Naive thymus-derived CD8-positive, alpha-beta T cell (primary cell): ENCODE measurements around the gene KCTD16. TPM values are rescaled to one million over a fixed set of nuclear protein-coding genes. Genes with fewer than 3 reads are reported as not detected.

ENCODE experiments used
- ATAC-seq, 2 donors: fragments of 150-1000 bp; cut with Tn5 transposase in 1 of 2; sonication (Bioruptor Pico), chemical (Tn5 transposase) in 1 of 2; 1 replicate in 1 of 2; 2 replicates in 1 of 2; pipeline ENCODE4 v1.10.0; 2021; ENCODE audit warnings: mild to moderate bottlenecking in 2 of 2, moderate library complexity in 2 of 2
- POLR2A ChIA-PET: fragments of 350-600 bp; sonication (Branson Sonifier 250); formaldehyde crosslinking; loops from one replicate; lab custom pipeline; 2021; ENCODE audit warnings: antibody characterized with exemption; lab: Charles Lee
- DNase-seq, 10 donors: peaks; one replicate each; pipeline versions ENCODE4 v3.0.0 to v3.0.0-alpha.2; 2020 to 2022
- H3K27ac Mint-ChIP-seq, 10 donors: one replicate each; pipeline ENCODE4 v1.8.0; 2020 to 2022; ENCODE audit warnings: mild to moderate bottlenecking in 10 of 10, mixed read lengths in 10 of 10, moderate library complexity in 4 of 10, inconsistent platforms in 1 of 10
- H3K27me3 Mint-ChIP-seq, 5 donors: one replicate each; pipeline ENCODE4 v1.8.0; 2021 to 2022; ENCODE audit warnings: mixed read lengths in 5 of 5
- H3K36me3 Mint-ChIP-seq, 3 donors: one replicate each; pipeline ENCODE4 v1.8.0; 2020 to 2022; ENCODE audit warnings: mixed read lengths in 3 of 3, mild to moderate bottlenecking in 2 of 3, inconsistent platforms in 1 of 3
- H3K4me1 Mint-ChIP-seq, 4 donors: one replicate each; pipeline ENCODE4 v1.8.0; 2021 to 2022; ENCODE audit warnings: mixed read lengths in 4 of 4
- H3K4me3 Mint-ChIP-seq, 10 donors: one replicate each; pipeline ENCODE4 v1.8.0; 2020 to 2022; ENCODE audit warnings: mild to moderate bottlenecking in 10 of 10, mixed read lengths in 10 of 10, moderate library complexity in 6 of 10, inconsistent platforms in 1 of 10
- H3K9me3 Mint-ChIP-seq, 9 donors: one replicate each; pipeline ENCODE4 v1.8.0; 2020 to 2022; ENCODE audit warnings: mixed read lengths in 9 of 9, mild to moderate bottlenecking in 3 of 9, inconsistent platforms in 1 of 9, moderate library complexity in 1 of 9
- polyA plus RNA-seq, 3 donors: library from polyadenylated mRNA; unstranded; fragments of 300-500 nt; fragmentation: Illumina TruSeq; gene quantifications; one replicate each; pipeline ENCODE4 v1.2.3, GENCODE V29; 2021
- total RNA-seq, 8 experiments: library from RNA in 2 of 8; stranded (reverse) in 2 of 8; gene quantifications; one replicate each; pipeline ENCODE4 v1.2.3 and lab custom pipeline; 2021 to 2026

The KCTD16 gene
- total and polyA plus RNA-seq, 5 experiments from 2014 or later = 0.13 to 0.27 TPM; not detected in 3

- Mint-ChIP-seq H3K4me3 (no peak overlapping the region), H3K36me3 (no peaks in the 10 kb centered on the region), H3K4me1 (no peaks in the 10 kb centered on the region), H3K27ac (no peak overlapping the region), H3K27me3 (peaks cover 0 to 11% (median 2%) of the 10 kb centered on the region in 5 donors), H3K9me3 (peaks cover 0 to 2% (median 0%) of the 10 kb centered on the region in 9 donors)
- no peak for ATAC-seq
- DNase-seq = no peak
- POLR2A ChIA-PET = no interaction called here
These were observed 161.6 kb downstream of the KCTD16 start for GRCh38 chr5:144332265-144332664.

GRCh38 chr5:144333336-144333920 is 162.8 kb downstream of the KCTD16 start:
- ATAC-seq (no peak), DNase-seq (no peak)
- POLR2A ChIA-PET = no interaction called here
- Mint-ChIP-seq H3K27ac (no peak overlapping the region), H3K4me1 (no peaks in the 10 kb centered on the region), H3K27me3 (peaks cover 0 to 12% (median 2%) of the 10 kb centered on the region in 5 donors), H3K4me3 (no peak overlapping the region), H3K36me3 (no peaks in the 10 kb centered on the region), H3K9me3 (peaks cover 0 to 2% (median 0%) of the 10 kb centered on the region in 9 donors)

GRCh38 chr5:144335561-144335960 is 164.9 kb downstream of the KCTD16 start:
- H3K27ac Mint-ChIP-seq = no peak overlapping the region
- no peak for ATAC-seq
- H3K9me3 Mint-ChIP-seq = peaks cover 0 to 6% (median 0%) of the 10 kb centered on the region in 9 donors
- H3K27me3 Mint-ChIP-seq = peaks cover 0 to 22% (median 2%) of the 10 kb centered on the region in 5 donors
- H3K4me1 Mint-ChIP-seq = no peaks in the 10 kb centered on the region
- DNase-seq = no peak
- no peak overlapping the region for H3K4me3 Mint-ChIP-seq
- no peaks in the 10 kb centered on the region for H3K36me3 Mint-ChIP-seq
- POLR2A ChIA-PET = no interaction called here

GRCh38 chr5:144336191-144336961 is 165.7 kb downstream of the KCTD16 start:
- ATAC-seq = no peak
- Mint-ChIP-seq H3K9me3 (peaks cover 0 to 9% (median 0%) of the 10 kb centered on the region in 9 donors), H3K27ac (no peak overlapping the region), H3K4me3 (no peak overlapping the region), H3K27me3 (peaks cover 0 to 18% (median 2%) of the 10 kb centered on the region in 5 donors), H3K4me1 (no peaks in the 10 kb centered on the region), H3K36me3 (no peaks in the 10 kb centered on the region)
- POLR2A ChIA-PET = no interaction called here
- DNase-seq = no peak

- no peaks in the 10 kb centered on the region for H3K4me1 Mint-ChIP-seq
- no peak for DNase-seq
- peaks cover 1 to 9% (median 4%) of the 10 kb centered on the region in 5 donors for H3K27me3 Mint-ChIP-seq
- ATAC-seq = no peak
- POLR2A ChIA-PET = no interaction called here
- no peak overlapping the region for H3K27ac Mint-ChIP-seq
- H3K9me3 Mint-ChIP-seq = peaks cover 0 to 17% (median 4%) of the 10 kb centered on the region in 9 donors
- H3K36me3 Mint-ChIP-seq = no peaks in the 10 kb centered on the region
- H3K4me3 Mint-ChIP-seq = no peak overlapping the region
These were observed 181.7 kb downstream of the KCTD16 start for GRCh38 chr5:144352330-144352729.

GRCh38 chr5:144352732-144353317 is 182.2 kb downstream of the KCTD16 start:
- no peak for DNase-seq
- Mint-ChIP-seq H3K4me1 (no peaks in the 10 kb centered on the region), H3K9me3 (peaks cover 0 to 13% (median 4%) of the 10 kb centered on the region in 9 donors), H3K27me3 (peaks cover 1 to 9% (median 4%) of the 10 kb centered on the region in 5 donors), H3K27ac (no peak overlapping the region), H3K36me3 (no peaks in the 10 kb centered on the region), H3K4me3 (no peak overlapping the region)
- no peak for ATAC-seq
- POLR2A ChIA-PET = no interaction called here

- Mint-ChIP-seq H3K27ac (no peak overlapping the region), H3K9me3 (peaks cover 0 to 10% (median 3%) of the 10 kb centered on the region in 9 donors)
These were observed 185.8 kb downstream of the KCTD16 start for GRCh38 chr5:144356489-144356888.

GRCh38 chr5:144361406-144361805 is 190.7 kb downstream of the KCTD16 start:
- Mint-ChIP-seq H3K27me3 (no peaks in the 10 kb centered on the region), H3K4me1 (no peaks in the 10 kb centered on the region), H3K9me3 (peaks cover 0 to 8% (median 0%) of the 10 kb centered on the region in 9 donors), H3K4me3 (no peak overlapping the region), H3K36me3 (no peaks in the 10 kb centered on the region), H3K27ac (no peak overlapping the region)
- DNase-seq (no peak), ATAC-seq (no peak)
- POLR2A ChIA-PET = no interaction called here

More at GRCh38 chr5:144356489-144356888, 185.8 kb downstream of the KCTD16 start:
- POLR2A ChIA-PET = no interaction called here
- no peak for DNase-seq
- ATAC-seq = no peak
- H3K4me1 Mint-ChIP-seq = no peaks in the 10 kb centered on the region
- H3K27me3 Mint-ChIP-seq = no peaks in the 10 kb centered on the region
- H3K36me3 Mint-ChIP-seq = no peaks in the 10 kb centered on the region
- no peak overlapping the region for H3K4me3 Mint-ChIP-seq

- Mint-ChIP-seq H3K27me3 (peaks cover 0 to 6% (median 0%) of the 10 kb centered on the region in 5 donors), H3K9me3 (peaks cover 0 to 11% (median 0%) of the 10 kb centered on the region in 9 donors), H3K4me1 (no peaks in the 10 kb centered on the region), H3K27ac (peak overlapping the region in 1 of 10 donors; percentile 60), H3K36me3 (no peaks in the 10 kb centered on the region), H3K4me3 (no peak overlapping the region)
- DNase-seq (no peak), ATAC-seq (no peak)
- POLR2A ChIA-PET = no interaction called here
These were observed 195.2 kb downstream of the KCTD16 start for GRCh38 chr5:144365885-144366284.

- DNase-seq (no peak), ATAC-seq (no peak)
- Mint-ChIP-seq H3K9me3 (peaks cover 0 to 7% (median 0%) of the 10 kb centered on the region in 9 donors), H3K4me1 (no peaks in the 10 kb centered on the region), H3K4me3 (no peak overlapping the region), H3K27me3 (peaks cover 0 to 6% (median 0%) of the 10 kb centered on the region in 5 donors), H3K27ac (no peak overlapping the region), H3K36me3 (no peaks in the 10 kb centered on the region)
- POLR2A ChIA-PET = no interaction called here
These were observed 197.3 kb downstream of the KCTD16 start for GRCh38 chr5:144367991-144368390.

- no peak overlapping the region for H3K4me3 Mint-ChIP-seq
- H3K4me1 Mint-ChIP-seq = no peaks in the 10 kb centered on the region
- H3K36me3 Mint-ChIP-seq = no peaks in the 10 kb centered on the region
- H3K27ac Mint-ChIP-seq = no peak overlapping the region
- ATAC-seq = no peak
- peaks cover 0 to 6% (median 0%) of the 10 kb centered on the region in 5 donors for H3K27me3 Mint-ChIP-seq
- DNase-seq = no peak
- POLR2A ChIA-PET = no interaction called here
- H3K9me3 Mint-ChIP-seq = peaks cover 0 to 7% (median 0%) of the 10 kb centered on the region in 9 donors
These were observed 197.9 kb downstream of the KCTD16 start for GRCh38 chr5:144368556-144368955.

- DNase-seq (no peak), ATAC-seq (no peak)
- Mint-ChIP-seq H3K4me1 (no peaks in the 10 kb centered on the region), H3K4me3 (no peak overlapping the region), H3K9me3 (peaks cover 0 to 7% (median 0%) of the 10 kb centered on the region in 9 donors), H3K27me3 (peaks cover 0 to 6% (median 0%) of the 10 kb centered on the region in 5 donors), H3K27ac (no peak overlapping the region), H3K36me3 (no peaks in the 10 kb centered on the region)
- POLR2A ChIA-PET = no interaction called here
These were observed 198.3 kb downstream of the KCTD16 start for GRCh38 chr5:144369006-144369405.

- DNase-seq (no peak), ATAC-seq (no peak)
- Mint-ChIP-seq H3K27me3 (peaks cover 0 to 6% (median 0%) of the 10 kb centered on the region in 5 donors), H3K9me3 (peaks cover 0 to 7% (median 0%) of the 10 kb centered on the region in 9 donors), H3K4me1 (no peaks in the 10 kb centered on the region), H3K4me3 (no peak overlapping the region), H3K36me3 (no peaks in the 10 kb centered on the region), H3K27ac (no peak overlapping the region)
- POLR2A ChIA-PET = no interaction called here
These were observed 199.6 kb downstream of the KCTD16 start for GRCh38 chr5:144370273-144370672.
